SK-N-MC (cell line): Measurements from ENCODE around the gene CD300LD.

Experiments used
- EZH2 ChIP-seq: fragments of 200-600 bp; sonication (generic); IDR thresholded peaks from one replicate; pipeline ENCODE4 v1.6.1; 2017; ENCODE audit warnings: antibody characterized with exemption
- POLR2AphosphoS5 ChIP-seq: IDR thresholded peaks from 2 replicates; pipeline ENCODE4 v1.6.1; 2012; ENCODE audit warnings: mild to moderate bottlenecking, low read depth, low read length, borderline replicate concordance

GRCh38 chr17:74555427-74555940 is 36.6 kb downstream of the CD300LD start:
- TF ChIP-seq EZH2 (no peak), POLR2AphosphoS5 (no peak)
